CD4-positive, CD25-positive, alpha-beta regulatory T cell (primary cell): Measurements from ENCODE around the gene ANXA4. TPM values are rescaled to one million over a fixed set of nuclear protein-coding genes. Genes with fewer than 3 reads are reported as not detected.
A peak's percentile ranks its signal among the peaks of the same experiment; 100 is the strongest.

Experiments
- ATAC-seq, 2 donors: fragments of 150-1000 bp; cut with Tn5 transposase; one replicate each; pipeline ENCODE4 v1.10.0; 2021; ENCODE audit warnings: low read depth in 2 of 2, moderate number of reproducible peaks in 2 of 2, moderate library complexity in 1 of 2
- DNase-seq, 3 donors: peaks; one replicate each; pipeline versions ENCODE4 v3.0.0 to v3.0.0-alpha.2; 2012 to 2022; ENCODE audit warnings: mixed read lengths in 1 of 3
- H3K27ac ChIP-seq: one replicate; pipeline ENCODE4 v1.7.0; 2013; ENCODE audit warnings: mild to moderate bottlenecking, low read length; ENCODE audit not compliant: insufficient read depth, poor library complexity, severe bottlenecking
- H3K27me3 ChIP-seq: one replicate; pipeline ENCODE4 v1.7.0; 2013; ENCODE audit warnings: low read length; ENCODE audit not compliant: control insufficient read depth, insufficient read depth
- H3K36me3 ChIP-seq: one replicate; pipeline ENCODE4 v1.7.0; 2013; ENCODE audit warnings: mild to moderate bottlenecking, low read length, moderate library complexity; ENCODE audit not compliant: control insufficient read depth, insufficient read depth
- H3K4me1 ChIP-seq: 2 replicates; pipeline ENCODE4 v1.7.0; 2013; ENCODE audit warnings: mild to moderate bottlenecking, low read length; ENCODE audit not compliant: insufficient read depth, control insufficient read depth, poor library complexity, severe bottlenecking
- H3K4me3 ChIP-seq: one replicate; pipeline ENCODE4 v1.7.0; 2013; ENCODE audit warnings: low read depth, mild to moderate bottlenecking, low read length, moderate library complexity
- H3K9me3 ChIP-seq, 2 experiments: 1 replicate in 1 of 2; 2 replicates in 1 of 2; pipeline ENCODE4 v1.7.0; 2013; ENCODE audit warnings: low read length in 2 of 2, mild to moderate bottlenecking in 1 of 2, moderate library complexity in 1 of 2; ENCODE audit not compliant: control insufficient read depth in 2 of 2
- H3K27ac Mint-ChIP-seq, 3 donors: one replicate each; pipeline ENCODE4 v1.8.0; 2020 to 2022; ENCODE audit warnings: mild to moderate bottlenecking in 3 of 3, mixed read lengths in 3 of 3, moderate library complexity in 2 of 3
- H3K27me3 Mint-ChIP-seq: one replicate; pipeline ENCODE4 v1.8.0; 2022; ENCODE audit warnings: mild to moderate bottlenecking, mixed read lengths
- H3K36me3 Mint-ChIP-seq: one replicate; pipeline ENCODE4 v1.8.0; 2020; ENCODE audit warnings: mixed read lengths
- H3K4me1 Mint-ChIP-seq, 4 donors: one replicate each; pipeline ENCODE4 v1.8.0; 2020 to 2022; ENCODE audit warnings: mixed read lengths in 4 of 4, mild to moderate bottlenecking in 1 of 4
- H3K4me3 Mint-ChIP-seq, 4 donors: one replicate each; pipeline ENCODE4 v1.8.0; 2020 to 2022; ENCODE audit warnings: mild to moderate bottlenecking in 4 of 4, mixed read lengths in 4 of 4, moderate library complexity in 3 of 4
- H3K9me3 Mint-ChIP-seq, 7 donors: one replicate each; pipeline ENCODE4 v1.8.0; 2020 to 2022; ENCODE audit warnings: mixed read lengths in 7 of 7, mild to moderate bottlenecking in 3 of 7, moderate library complexity in 2 of 7
- polyA plus RNA-seq, 4 donors: library from polyadenylated mRNA; unstranded; fragments of 300-500 nt; fragmentation: Illumina TruSeq; gene quantifications; one replicate each; pipeline ENCODE4 v1.2.3, GENCODE V29; 2021
- total RNA-seq: library from RNA; stranded (reverse); gene quantifications from one replicate; pipeline ENCODE4 v1.2.3, GENCODE V29; 2022

The ANXA4 gene
- total and polyA plus RNA-seq, 5 donors from 2014 or later: 16.5 to 36.8 (median 22.2) TPM

DNA sequence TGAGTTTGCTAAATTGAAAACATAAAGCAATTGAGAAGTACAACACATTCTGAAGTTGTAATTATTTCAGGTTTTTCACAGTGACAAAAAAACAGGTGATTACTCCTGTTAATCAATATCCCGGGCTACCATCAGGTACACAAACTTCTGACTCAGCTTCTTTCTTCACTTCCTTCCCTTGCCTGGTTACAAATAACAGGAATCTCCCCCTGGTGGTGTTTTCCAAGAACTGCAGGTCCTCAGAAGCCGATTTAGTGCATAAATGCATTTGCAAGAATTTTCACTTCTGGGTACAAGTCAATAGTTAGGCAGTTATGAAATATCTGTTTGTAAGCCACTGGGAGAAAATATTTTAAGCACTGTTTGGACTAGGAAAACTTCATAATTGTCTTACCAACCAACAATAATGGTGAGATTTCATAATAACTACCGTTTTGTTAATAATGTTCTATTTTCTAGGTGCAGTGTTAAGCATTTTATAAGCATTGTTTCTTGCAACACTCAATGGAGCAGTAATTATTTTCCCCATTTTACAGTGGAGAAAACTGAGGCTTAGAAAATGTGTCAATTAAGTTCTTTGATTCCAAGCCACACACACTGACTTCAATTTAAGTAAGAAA, 75.1 kb downstream of the ANXA4 start:
- Mint-ChIP-seq H3K27ac (no peak overlapping the region), H3K9me3 (no peaks in the 10 kb centered on the region), H3K27me3 (no peaks in the 10 kb centered on the region), H3K36me3 (peaks cover 19% of the 10 kb centered on the region), H3K4me3 (no peak overlapping the region), H3K4me1 (peaks cover 5 to 9% (median 6%) of the 10 kb centered on the region in 4 donors)
- Histone ChIP-seq H3K27ac (no peak overlapping the region), H3K4me1 (peaks cover 9% of the 10 kb centered on the region), H3K36me3 (peaks cover 1% of the 10 kb centered on the region), H3K4me3 (peak overlapping the region; percentile 39), H3K9me3 (no peaks in the 10 kb centered on the region), H3K27me3 (no peaks in the 10 kb centered on the region)
- ATAC-seq (peak; percentile 74 to 79), DNase-seq (peak; percentile 65 to 91 (median 84))

DNA sequence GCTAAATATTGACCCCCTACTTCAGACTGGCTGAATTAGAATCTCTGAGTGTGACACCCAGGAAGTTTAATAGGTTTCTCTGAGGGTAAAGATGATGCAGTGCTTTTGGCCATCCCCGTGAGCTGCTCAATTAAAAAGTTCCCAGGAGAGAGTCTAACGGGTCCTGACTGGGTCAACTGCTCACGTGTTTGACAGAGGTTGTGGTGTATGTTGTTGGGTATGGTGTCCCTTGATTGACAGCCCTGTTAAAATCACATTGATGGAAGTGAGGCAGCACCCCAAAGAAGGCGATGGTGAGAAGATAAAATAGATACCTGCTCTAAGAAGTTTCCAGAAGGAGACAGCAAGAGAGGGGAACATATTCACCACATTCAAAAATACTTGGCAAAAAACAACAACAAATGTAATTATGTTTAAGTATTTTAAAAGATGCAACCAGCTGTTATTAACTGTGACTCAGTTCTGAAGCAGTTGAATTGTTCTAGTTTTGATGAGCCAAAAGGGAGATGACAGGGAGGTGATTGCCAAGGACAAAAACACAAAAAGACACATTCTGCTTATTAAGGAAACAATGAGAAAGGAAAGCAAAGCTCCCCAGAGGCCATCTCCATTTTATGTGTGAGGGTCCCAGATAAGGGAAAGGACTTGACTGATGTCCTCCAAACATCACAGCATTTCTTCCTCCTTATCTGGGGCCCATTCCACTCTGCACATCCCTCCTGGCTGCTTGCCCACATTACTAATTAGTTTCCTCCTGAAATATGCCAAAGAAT, 76.0 kb downstream of the ANXA4 start:
- Mint-ChIP-seq H3K4me3 (no peak overlapping the region), H3K27ac (no peak overlapping the region), H3K4me1 (peaks cover 5 to 9% (median 6%) of the 10 kb centered on the region in 4 donors), H3K27me3 (no peaks in the 10 kb centered on the region), H3K9me3 (no peaks in the 10 kb centered on the region), H3K36me3 (peaks cover 13% of the 10 kb centered on the region)
- Histone ChIP-seq H3K9me3 (no peaks in the 10 kb centered on the region), H3K27me3 (no peaks in the 10 kb centered on the region), H3K4me3 (no peak overlapping the region), H3K4me1 (peaks cover 9% of the 10 kb centered on the region), H3K27ac (no peak overlapping the region), H3K36me3 (peaks cover 1% of the 10 kb centered on the region)
- DNase-seq (no peak), ATAC-seq (no peak)

DNA sequence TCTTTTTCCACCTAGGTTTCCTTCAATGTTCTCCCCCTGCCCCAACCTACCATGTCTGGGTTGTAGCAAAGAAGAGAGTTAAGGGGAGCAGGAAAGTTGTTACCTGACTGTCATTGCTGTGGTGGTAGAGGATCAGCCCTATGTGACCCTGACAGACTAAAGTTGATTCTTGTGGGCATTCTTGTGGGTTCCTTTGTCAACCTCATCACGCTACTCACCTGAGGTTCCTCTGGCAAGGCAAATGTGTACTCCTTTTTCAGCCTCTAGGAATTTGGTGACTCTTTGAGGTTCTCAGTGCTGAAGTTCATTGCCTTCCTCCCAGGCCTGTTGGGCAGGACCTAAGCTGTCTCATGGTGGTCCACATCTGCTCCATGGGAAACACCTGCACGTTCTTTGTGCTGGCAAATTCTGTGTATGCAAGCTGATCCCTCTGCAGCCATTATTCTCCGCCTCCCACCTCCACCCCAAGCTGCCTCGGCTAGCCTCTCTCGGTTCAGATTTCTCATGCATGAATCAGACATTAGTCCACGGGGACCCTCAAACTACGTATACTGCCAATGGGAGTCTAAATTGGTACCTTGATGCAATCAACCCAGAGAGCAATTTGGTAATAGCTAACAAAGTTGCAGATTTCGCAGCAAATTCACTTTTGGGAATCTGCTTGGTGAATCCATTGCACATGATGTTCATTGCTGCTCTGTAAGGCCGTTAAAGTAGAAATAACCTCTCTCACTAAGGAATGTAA, 86.0 kb downstream of the ANXA4 start:
- Mint-ChIP-seq H3K4me3 (peak overlapping the region; percentile 73 to 97 (median 92)), H3K27me3 (no peaks in the 10 kb centered on the region), H3K4me1 (peaks cover 9 to 36% (median 23%) of the 10 kb centered on the region in 4 donors), H3K9me3 (no peaks in the 10 kb centered on the region), H3K27ac (peak overlapping the region; percentile 95 to 97 (median 97)), H3K36me3 (peaks cover 6% of the 10 kb centered on the region)
- H3K4me1 ChIP-seq: peaks cover 39% of the 10 kb centered on the region
- no peak overlapping the region for H3K27ac ChIP-seq
- no peak overlapping the region for H3K4me3 ChIP-seq
- H3K9me3 ChIP-seq: no peaks in the 10 kb centered on the region
- H3K36me3 ChIP-seq: no peaks in the 10 kb centered on the region
- DNase-seq: no peak
- no peaks in the 10 kb centered on the region for H3K27me3 ChIP-seq
- ATAC-seq: no peak

DNA sequence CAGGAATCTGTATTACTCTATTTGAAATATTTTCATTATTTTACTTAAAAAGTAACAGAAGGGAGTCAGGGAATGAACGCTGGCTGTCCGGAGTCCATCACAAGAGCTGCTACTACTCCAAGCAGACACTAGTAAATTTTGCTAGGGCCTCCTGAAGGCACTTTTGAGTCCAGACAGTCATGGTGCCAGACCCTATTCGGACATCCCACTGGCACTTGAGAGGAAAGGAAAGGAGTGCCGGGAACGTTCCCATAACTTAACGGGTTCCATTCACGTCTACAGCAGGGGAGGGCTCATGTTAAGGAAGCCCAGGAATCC, 87.0 kb downstream of the ANXA4 start:
- peak overlapping the region; percentile 93 to 97 (median 97) for H3K27ac Mint-ChIP-seq
- Histone ChIP-seq H3K4me1 (peaks cover 43% of the 10 kb centered on the region), H3K27me3 (no peaks in the 10 kb centered on the region), H3K36me3 (no peaks in the 10 kb centered on the region), H3K4me3 (peak overlapping the region; percentile 74), H3K27ac (peak overlapping the region; percentile 97), H3K9me3 (no peaks in the 10 kb centered on the region)
- H3K4me3 Mint-ChIP-seq: peak overlapping the region; percentile 92 to 97 (median 94)
- peaks cover 7% of the 10 kb centered on the region for H3K36me3 Mint-ChIP-seq
- peaks cover 15 to 42% (median 30%) of the 10 kb centered on the region in 4 donors for H3K4me1 Mint-ChIP-seq
- DNase-seq: no peak
- H3K9me3 Mint-ChIP-seq: no peaks in the 10 kb centered on the region
- no peaks in the 10 kb centered on the region for H3K27me3 Mint-ChIP-seq
- no peak for ATAC-seq

DNA sequence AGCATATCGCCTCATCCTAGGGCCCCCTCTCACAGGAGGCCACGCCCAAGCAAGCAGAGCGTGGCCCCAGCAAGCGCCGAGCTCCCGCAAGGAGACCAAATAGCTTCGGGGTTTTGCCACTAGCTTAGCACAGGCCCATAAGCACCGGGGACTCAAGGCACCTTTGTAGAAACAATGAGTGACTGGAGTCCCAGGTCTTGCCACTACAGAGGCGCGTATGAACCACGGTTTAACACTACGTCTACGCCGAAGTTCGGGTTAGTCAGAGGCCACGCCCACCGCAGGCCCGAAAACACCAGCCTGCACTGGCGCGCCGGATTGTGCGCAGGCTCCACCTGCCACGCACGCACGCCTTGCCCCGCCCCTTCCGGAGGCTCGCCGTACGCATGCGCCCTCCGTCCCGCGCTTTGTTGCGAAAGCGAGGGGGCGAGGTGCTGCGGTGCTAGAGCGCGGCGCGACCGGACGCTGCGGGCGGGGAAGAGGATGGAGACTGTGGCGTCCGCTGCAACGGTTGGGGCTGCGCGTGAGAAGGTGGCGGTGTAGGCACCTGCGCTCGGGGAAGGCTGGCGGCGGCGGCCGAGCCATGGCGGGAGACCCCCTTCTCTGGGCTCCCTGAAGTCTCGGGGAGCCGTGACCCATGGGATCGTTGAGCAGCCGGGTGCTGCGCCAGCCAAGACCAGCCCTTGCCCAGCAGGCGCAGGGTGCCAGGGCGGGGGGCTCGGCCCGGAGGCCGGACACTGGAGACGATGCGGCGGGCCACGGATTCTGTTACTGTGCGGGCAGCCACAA, 87.5 kb downstream of the ANXA4 start, which contains the start of gene GMCL1:
GMCL1 (plus strand) TSS at position 405 of the 789 bp plus-strand sequence; CDS start at position 638, 233 bp downstream.
- peak; percentile 94 to 95 for ATAC-seq
- Mint-ChIP-seq H3K27ac (peak within 1 kb of the TSS; percentile 95 to 97 (median 97)), H3K27me3 (no peaks in the 10 kb centered on the region), H3K9me3 (no peaks in the 10 kb centered on the region), H3K4me3 (peak within 1 kb of the TSS; percentile 92 to 97 (median 94)), H3K36me3 (peaks cover 7% of the 10 kb centered on the region), H3K4me1 (peaks cover 20 to 48% (median 35%) of the 10 kb centered on the region in 4 donors)
- H3K9me3 ChIP-seq: no peaks in the 10 kb centered on the region
- peak; percentile 98 to 99 (median 98) for DNase-seq
- peak within 1 kb of the TSS; percentile 95 for H3K4me3 ChIP-seq
- peaks cover 48% of the 10 kb centered on the region for H3K4me1 ChIP-seq
- no peaks in the 10 kb centered on the region for H3K27me3 ChIP-seq
- no peaks in the 10 kb centered on the region for H3K36me3 ChIP-seq
- peak within 1 kb of the TSS; percentile 97 for H3K27ac ChIP-seq

DNA sequence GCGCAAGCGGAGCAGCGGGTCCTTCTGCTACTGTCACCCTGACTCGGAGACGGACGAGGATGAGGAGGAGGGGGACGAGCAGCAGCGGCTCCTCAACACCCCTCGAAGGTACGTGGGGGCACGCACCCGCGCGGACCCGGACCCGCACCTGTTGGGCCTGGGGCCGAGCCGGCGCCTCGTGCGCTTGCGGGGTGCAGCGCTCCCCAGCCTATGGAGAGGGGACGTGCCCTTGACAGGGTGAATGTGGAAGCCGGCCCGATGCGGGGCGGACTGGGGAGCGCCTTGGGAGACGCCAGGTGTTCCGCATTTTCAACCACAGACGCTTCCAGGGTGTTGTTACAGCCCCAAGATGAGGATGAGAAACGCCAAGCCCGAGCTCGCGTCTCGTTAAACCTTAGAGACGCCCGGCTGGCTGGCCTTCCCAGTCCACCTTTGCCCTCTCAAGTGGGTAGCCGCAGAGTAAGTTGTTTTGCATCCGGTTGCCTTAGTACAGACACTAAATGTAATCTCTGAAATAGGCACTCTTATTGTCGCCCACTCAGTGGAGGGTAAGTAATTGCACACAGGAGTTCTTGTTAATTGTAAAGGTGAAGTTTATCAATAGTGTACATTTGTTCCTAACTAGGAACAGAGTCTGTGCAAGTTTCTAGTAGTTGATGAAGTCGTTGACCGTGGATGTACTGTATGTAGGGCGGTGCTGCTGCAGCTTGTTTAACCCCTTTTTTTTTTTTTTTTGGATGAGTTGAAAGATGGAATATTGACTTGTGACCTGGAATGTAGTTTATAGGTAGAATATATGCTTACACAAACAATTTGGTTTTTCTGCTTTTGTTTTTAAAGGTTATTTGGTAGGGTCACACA, 88.3 kb downstream of the ANXA4 start:
- Mint-ChIP-seq H3K27me3 (no peaks in the 10 kb centered on the region), H3K4me1 (peaks cover 27 to 55% (median 42%) of the 10 kb centered on the region in 4 donors), H3K27ac (peak overlapping the region; percentile 92 to 97 (median 97)), H3K4me3 (peak overlapping the region; percentile 92 to 97 (median 94)), H3K9me3 (no peaks in the 10 kb centered on the region), H3K36me3 (peaks cover 7% of the 10 kb centered on the region)
- Histone ChIP-seq H3K9me3 (no peaks in the 10 kb centered on the region), H3K4me1 (peaks cover 51% of the 10 kb centered on the region), H3K4me3 (peak overlapping the region; percentile 95), H3K27ac (peak overlapping the region; percentile 97), H3K27me3 (no peaks in the 10 kb centered on the region), H3K36me3 (no peaks in the 10 kb centered on the region)
- DNase-seq (peak; percentile 28 to 75 (median 57)), ATAC-seq (peak; percentile 11 to 16)
